ENCODE measurements around the gene EZR.

DNA sequence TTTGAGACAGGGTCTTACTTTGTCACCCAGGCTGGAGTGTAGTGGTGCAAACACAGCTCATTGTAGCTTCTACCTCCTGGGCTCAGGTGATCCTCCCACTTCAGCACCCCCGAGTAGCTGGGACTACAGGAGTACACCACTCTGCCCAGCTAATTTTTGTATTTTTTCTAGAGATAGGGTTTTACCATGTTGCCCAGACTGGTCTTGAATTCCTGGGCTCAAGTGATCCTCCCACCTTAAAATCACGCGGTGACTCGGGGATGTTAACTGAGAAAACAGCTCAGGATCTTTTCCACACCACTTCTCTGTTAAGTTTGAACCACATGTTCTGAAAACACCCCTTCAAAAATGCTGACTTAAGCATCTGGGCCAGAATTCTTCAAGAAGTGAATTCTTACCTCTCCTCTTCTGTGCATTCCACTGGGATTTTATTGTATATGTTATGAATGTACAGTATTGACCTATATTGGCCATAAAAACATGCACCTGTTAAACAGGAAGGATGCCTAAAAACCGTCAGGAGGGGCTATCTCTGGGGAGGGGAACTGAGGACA lies 96.9 kb downstream of the EZR start:
- TF ChIP-seq CTCF (IDR thresholded peaks at IDR 0.05) (no peak), POLR2A (IDR thresholded peaks at IDR 0.05) (no peak)

All from Peyer's patch (tissue), 4 donors.